HepG2 (cell line): Measurements from ENCODE around the gene PDE4D. TPM values are rescaled to one million over a fixed set of nuclear protein-coding genes. Genes with fewer than 3 reads are reported as not detected.

Experiments
- ATAC-seq: fragments of 200-7000 bp; cut with Tn5 transposase; 3 replicates; pipeline ENCODE4 v1.9.1; 2020; ENCODE audit warnings: mild to moderate bottlenecking, moderate library complexity
- BruUV-seq: library from RNA; stranded (reverse); fragments of 400-500 nt; replicated peaks from 2 replicates; lab custom pipeline; 2021; lab: Mats Ljungman, UMichigan
- CTCF ChIA-PET: fragments of 300-600 bp; formaldehyde crosslinking; extraction: SDS; loops from one replicate; lab custom pipeline; 2021; ENCODE audit warnings: low total read pairs, inconsistent platforms, low intra/inter-chr PET ratio; lab: Yijun Ruan, JAX
- POLR2A ChIA-PET: fragments of 350-600 bp; sonication (Branson Sonifier 250); formaldehyde crosslinking; loops from one replicate; lab custom pipeline; 2020; ENCODE audit warnings: antibody characterized with exemption, inconsistent platforms; lab: Yijun Ruan, JAX
- DNase-seq: peaks from one replicate; pipeline ENCODE4 v3.0.0-alpha.2; 2015; ENCODE audit warnings: low spot score
- FAIRE-seq: peaks from 3 replicates; lab custom pipeline; 2011; peaks lifted over from hg19 to GRCh38; lab: Jason Lieb, UNC
- H2AFZ ChIP-seq: one replicate; pipeline ENCODE4 v1.6.1; 2011; ENCODE audit warnings: low read length, inconsistent platforms
- H3K27ac ChIP-seq: fragments of 300-600 bp; 3 replicates; pipeline ENCODE4 v1.8.0; 2011; ENCODE audit warnings: mixed run types, mild to moderate bottlenecking, mixed read lengths, low read length, inconsistent platforms; ENCODE audit not compliant: insufficient read depth; ENCODE audit errors: extremely low read length
- H3K27me3 ChIP-seq, 2 experiments: fragments of 200-600 bp in 1 of 2; 2 replicates in 1 of 2; 3 replicates in 1 of 2; pipeline versions ENCODE4 v1.6.0 to v1.8.0; 2011; ENCODE audit warnings: low read length in 2 of 2, mild to moderate bottlenecking in 2 of 2, moderate library complexity in 2 of 2, inconsistent platforms in 1 of 2; ENCODE audit not compliant: insufficient read depth in 2 of 2, control insufficient read depth in 1 of 2
- H3K36me3 ChIP-seq, 2 experiments: fragments of 200-600 bp in 1 of 2; replicated peaks in 1 of 2; 2 replicates in 1 of 2; 3 replicates in 1 of 2; pipeline versions ENCODE4 v1.5.1 to v1.8.0; 2011; ENCODE audit warnings: low read length in 2 of 2, inconsistent platforms in 1 of 2; ENCODE audit not compliant: insufficient read depth in 2 of 2, control insufficient read depth in 1 of 2
- H3K4me1 ChIP-seq: 2 replicates; pipeline ENCODE4 v1.5.1; 2012; ENCODE audit warnings: low read length, inconsistent platforms; ENCODE audit not compliant: insufficient read depth
- H3K4me2 ChIP-seq: 2 replicates; pipeline ENCODE4 v1.6.0; 2011; ENCODE audit warnings: low read depth, low read length, inconsistent platforms
- H3K4me3 ChIP-seq, 3 experiments: fragments of 200-600 bp in 1 of 3; sonication (generic), shearing (Covaris generic) in 1 of 3; replicated peaks in 1 of 3; 2 replicates each; pipeline ENCODE4 v1.5.1; 2011 to 2016; ENCODE audit warnings: low read length in 3 of 3, inconsistent platforms in 2 of 3, low read depth in 2 of 3, mild to moderate bottlenecking in 2 of 3, control low read depth in 1 of 3, mixed read lengths in 1 of 3; ENCODE audit not compliant: insufficient read depth in 1 of 3
- H3K79me2 ChIP-seq: one replicate; pipeline ENCODE4 v1.6.1; 2011; ENCODE audit warnings: low read length, inconsistent platforms; ENCODE audit not compliant: insufficient read depth
- H3K9ac ChIP-seq: 2 replicates; pipeline ENCODE4 v1.6.0; 2011; ENCODE audit warnings: mild to moderate bottlenecking, low read depth, low read length, inconsistent platforms; ENCODE audit not compliant: insufficient read depth
- H3K9me3 ChIP-seq: 2 replicates; pipeline ENCODE4 v1.5.1; 2012; ENCODE audit warnings: mild to moderate bottlenecking, low read length
- H4K20me1 ChIP-seq: 2 replicates; pipeline ENCODE4 v1.6.0; 2011; ENCODE audit warnings: inconsistent platforms, mild to moderate bottlenecking, low read length, moderate library complexity; ENCODE audit not compliant: insufficient read depth
- ATM ChIP-seq: fragments of 450-650 bp; IDR thresholded peaks from 2 replicates; pipeline ENCODE4 v1.7.1; 2017; ENCODE audit warnings: mild to moderate bottlenecking, borderline replicate concordance
- ATRX ChIP-seq: sonication (generic); formaldehyde crosslinking; IDR thresholded peaks from 2 replicates; pipeline ENCODE4 v1.4.0; 2020; ENCODE audit warnings: missing genetic modification reagents, borderline replicate concordance
- KLF9 ChIP-seq: IDR thresholded peaks from 2 replicates; pipeline ENCODE4 v1.6.1; 2016; ENCODE audit warnings: low read depth
- MEIS2 ChIP-seq: sonication (generic); formaldehyde crosslinking; IDR thresholded peaks from 2 replicates; pipeline ENCODE4 v1.9.0; 2021; ENCODE audit warnings: mild to moderate bottlenecking, missing genetic modification reagents
- RORA ChIP-seq: sonication (generic); formaldehyde crosslinking; IDR thresholded peaks from 2 replicates; pipeline ENCODE4 v1.5.0; 2020; ENCODE audit warnings: mild to moderate bottlenecking, missing genetic modification reagents, moderate library complexity
- SOX13 ChIP-seq, 3 experiments: fragments of 450-650 bp in 1 of 3; sonication (generic) in 1 of 3; formaldehyde crosslinking in 1 of 3; IDR thresholded peaks in 2 of 3; conservative IDR thresholded peaks in 1 of 3; 2 replicates each; pipeline versions ENCODE4 v1.5.0 to v1.6.1; 2016 to 2020; ENCODE audit warnings: antibody characterized with exemption in 1 of 3, mild to moderate bottlenecking in 1 of 3, missing compliant biosample characterization in 1 of 3, missing genetic modification reagents in 1 of 3, moderate library complexity in 1 of 3
- SRSF1 ChIP-seq: fragments of 200-400 bp; formaldehyde crosslinking; optimal IDR thresholded peaks from 2 replicates; pipeline ENCODE3; 2017; ENCODE audit warnings: mild to moderate bottlenecking, low read depth, low read length, moderate library complexity
- TCF7 ChIP-seq: sonication (generic); IDR thresholded peaks from 2 replicates; pipeline ENCODE4 v1.6.1; 2016; ENCODE audit warnings: antibody characterized with exemption, low read depth
- ZNF225 ChIP-seq: sonication (generic); formaldehyde crosslinking; IDR thresholded peaks from 2 replicates; pipeline ENCODE4 v1.4.0; 2020; ENCODE audit warnings: mild to moderate bottlenecking, missing genetic modification reagents
- ZNF660 ChIP-seq: sonication (generic); formaldehyde crosslinking; IDR thresholded peaks from 2 replicates; pipeline ENCODE4 v1.5.1; 2020; ENCODE audit warnings: mild to moderate bottlenecking, low read depth, missing genetic modification reagents, borderline replicate concordance
- ZNF737 ChIP-seq: sonication (generic); formaldehyde crosslinking; IDR thresholded peaks from 2 replicates; pipeline ENCODE4 v1.5.0; 2020; ENCODE audit warnings: missing genetic modification reagents, mild to moderate bottlenecking, borderline replicate concordance
- WGBS: methylation state at CpG from one replicate; pipeline ENCODE4 v1.1.6; 2017; ENCODE audit warnings: low lambda C conversion rate; 5-methylcytosine and 5-hydroxymethylcytosine counted together
- in situ Hi-C: cut with HindIII; loops from 2 replicates; pipeline ENCODE4 v1.10.0; 2017; ENCODE audit warnings: low pct_unique_long_range_greater_than_20kb; ENCODE audit not compliant: extremely low pct_ligation_motif_present
- intact Hi-C: fragments of 100-400 bp; cut with micrococcal nuclease; formaldehyde crosslinking; loops from one replicate; pipeline ENCODE4 v1.10.0; 2022; ENCODE audit not compliant: unreplicated experiment
- polyA plus RNA-seq, 8 experiments: library from polyadenylated mRNA; depleted of rRNA in 3 of 8; stranded (reverse) in 7 of 8; unstranded in 1 of 8; fragments of >200 nt; fragmentation: Illumina TruSeq in 4 of 8; extraction: Trizol in 4 of 8; gene quantifications; 2 replicates each; pipeline versions ENCODE4 v1.2.1 to v1.2.3, GENCODE V29; 2011 to 2016; ENCODE audit warnings: low read depth in 4 of 8, missing spikeins in 1 of 8, mixed read lengths in 1 of 8; ENCODE audit not compliant: insufficient read depth in 1 of 8
- total RNA-seq, 5 experiments: library from RNA; depleted of rRNA; stranded (reverse); fragments of >200 nt; fragmentation: Illumina TruSeq; extraction: Trizol; gene quantifications; 2 replicates each; pipeline ENCODE4 v1.2.3, GENCODE V29; 2016; ENCODE audit warnings: low read depth in 1 of 5
- TF ChIP-seq, protein P1 (sequence below), 2 experiments: sonication (generic) in 1 of 2; formaldehyde crosslinking in 1 of 2; IDR thresholded peaks; 2 replicates each; pipeline versions ENCODE4 v1.5.1 to v1.6.1; 2011 to 2020; ENCODE audit warnings: borderline replicate concordance in 1 of 2, low read depth in 1 of 2, low read length in 1 of 2, mild to moderate bottlenecking in 1 of 2, missing genetic modification reagents in 1 of 2, moderate library complexity in 1 of 2
- TF ChIP-seq, protein P2 (sequence below): sonication (generic); formaldehyde crosslinking; conservative IDR thresholded peaks from 2 replicates; pipeline ENCODE4 v1.4.0; 2020; ENCODE audit warnings: missing genetic modification reagents
- TF ChIP-seq, protein P3 (sequence below): sonication (generic); formaldehyde crosslinking; IDR thresholded peaks from 2 replicates; pipeline ENCODE4 v1.8.1; 2022; ENCODE audit warnings: low read depth, mild to moderate bottlenecking, missing genetic modification reagents

PDE4D gene
- total and polyA plus RNA-seq, 2 of the 13 experiments (the other 11 are each of a cell fraction or from before 2014, with no cell fraction given): 7.0 to 12.2 TPM

DNA sequence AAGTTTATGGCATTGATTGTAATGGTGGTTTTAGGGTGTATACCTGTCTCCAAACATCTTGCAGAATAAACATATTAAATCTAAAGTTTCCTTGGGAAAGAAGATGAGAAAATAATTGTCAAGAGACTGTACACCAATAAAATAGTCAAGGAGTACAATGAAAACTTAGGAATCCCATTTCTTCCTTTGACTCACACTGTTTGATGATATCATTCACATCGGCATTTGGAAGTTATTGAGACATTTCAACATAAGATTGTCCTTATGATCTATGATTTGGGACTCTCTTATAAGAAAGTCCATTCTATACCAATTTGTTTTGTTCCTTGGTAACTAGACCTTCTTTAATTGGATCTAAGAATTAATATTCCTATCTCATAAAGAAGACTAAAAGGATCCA lies 828.0 kb downstream of the PDE4D start:
- Histone ChIP-seq H3K79me2 (no peaks in the 10 kb centered on the region), H3K4me2 (no peak overlapping the region), H3K4me3 (no peak overlapping the region), H3K27me3 (no peaks in the 10 kb centered on the region), H4K20me1 (no peaks in the 10 kb centered on the region), H2AFZ (no peak overlapping the region), H3K36me3 (no peaks in the 10 kb centered on the region), H3K27ac (no peak overlapping the region), H3K9me3 (no peaks in the 10 kb centered on the region), H3K9ac (no peak overlapping the region), H3K4me1 (peaks cover 61% of the 10 kb centered on the region)
- TF ChIP-seq KLF9 (CRISPR knock-in tag) (no peak), ZNF660 (CRISPR knock-in tag) (no peak), ATM (no peak), ZNF225 (CRISPR knock-in tag) (no peak), MEIS2 (CRISPR knock-in tag) (no peak), ZNF737 (CRISPR knock-in tag) (no peak), TCF7 (no peak), RORA (CRISPR knock-in tag) (no peak), SOX13 (IDR thresholded peaks at IDR 0.05) (no peak), SOX13 (CRISPR knock-in tag; conservative IDR thresholded peaks at IDR 0.05 in 1 of 2, IDR thresholded peaks at IDR 0.05 in 1 of 2) (no peak), ATRX (CRISPR knock-in tag) (no peak), SRSF1 (no peak)
- TF ChIP-seq, protein P1, sequence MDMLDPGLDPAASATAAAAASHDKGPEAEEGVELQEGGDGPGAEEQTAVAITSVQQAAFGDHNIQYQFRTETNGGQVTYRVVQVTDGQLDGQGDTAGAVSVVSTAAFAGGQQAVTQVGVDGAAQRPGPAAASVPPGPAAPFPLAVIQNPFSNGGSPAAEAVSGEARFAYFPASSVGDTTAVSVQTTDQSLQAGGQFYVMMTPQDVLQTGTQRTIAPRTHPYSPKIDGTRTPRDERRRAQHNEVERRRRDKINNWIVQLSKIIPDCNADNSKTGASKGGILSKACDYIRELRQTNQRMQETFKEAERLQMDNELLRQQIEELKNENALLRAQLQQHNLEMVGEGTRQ (IDR thresholded peaks at IDR 0.05; ENCODE audit: low read depth, low read length): no peak
- TF ChIP-seq, protein P1 (CRISPR knock-in tag; IDR thresholded peaks at IDR 0.05; ENCODE audit: borderline replicate concordance): no peak
- TF ChIP-seq, protein P2, sequence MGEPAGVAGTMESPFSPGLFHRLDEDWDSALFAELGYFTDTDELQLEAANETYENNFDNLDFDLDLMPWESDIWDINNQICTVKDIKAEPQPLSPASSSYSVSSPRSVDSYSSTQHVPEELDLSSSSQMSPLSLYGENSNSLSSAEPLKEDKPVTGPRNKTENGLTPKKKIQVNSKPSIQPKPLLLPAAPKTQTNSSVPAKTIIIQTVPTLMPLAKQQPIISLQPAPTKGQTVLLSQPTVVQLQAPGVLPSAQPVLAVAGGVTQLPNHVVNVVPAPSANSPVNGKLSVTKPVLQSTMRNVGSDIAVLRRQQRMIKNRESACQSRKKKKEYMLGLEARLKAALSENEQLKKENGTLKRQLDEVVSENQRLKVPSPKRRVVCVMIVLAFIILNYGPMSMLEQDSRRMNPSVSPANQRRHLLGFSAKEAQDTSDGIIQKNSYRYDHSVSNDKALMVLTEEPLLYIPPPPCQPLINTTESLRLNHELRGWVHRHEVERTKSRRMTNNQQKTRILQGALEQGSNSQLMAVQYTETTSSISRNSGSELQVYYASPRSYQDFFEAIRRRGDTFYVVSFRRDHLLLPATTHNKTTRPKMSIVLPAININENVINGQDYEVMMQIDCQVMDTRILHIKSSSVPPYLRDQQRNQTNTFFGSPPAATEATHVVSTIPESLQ (CRISPR knock-in tag): no peak
- TF ChIP-seq, protein P3, sequence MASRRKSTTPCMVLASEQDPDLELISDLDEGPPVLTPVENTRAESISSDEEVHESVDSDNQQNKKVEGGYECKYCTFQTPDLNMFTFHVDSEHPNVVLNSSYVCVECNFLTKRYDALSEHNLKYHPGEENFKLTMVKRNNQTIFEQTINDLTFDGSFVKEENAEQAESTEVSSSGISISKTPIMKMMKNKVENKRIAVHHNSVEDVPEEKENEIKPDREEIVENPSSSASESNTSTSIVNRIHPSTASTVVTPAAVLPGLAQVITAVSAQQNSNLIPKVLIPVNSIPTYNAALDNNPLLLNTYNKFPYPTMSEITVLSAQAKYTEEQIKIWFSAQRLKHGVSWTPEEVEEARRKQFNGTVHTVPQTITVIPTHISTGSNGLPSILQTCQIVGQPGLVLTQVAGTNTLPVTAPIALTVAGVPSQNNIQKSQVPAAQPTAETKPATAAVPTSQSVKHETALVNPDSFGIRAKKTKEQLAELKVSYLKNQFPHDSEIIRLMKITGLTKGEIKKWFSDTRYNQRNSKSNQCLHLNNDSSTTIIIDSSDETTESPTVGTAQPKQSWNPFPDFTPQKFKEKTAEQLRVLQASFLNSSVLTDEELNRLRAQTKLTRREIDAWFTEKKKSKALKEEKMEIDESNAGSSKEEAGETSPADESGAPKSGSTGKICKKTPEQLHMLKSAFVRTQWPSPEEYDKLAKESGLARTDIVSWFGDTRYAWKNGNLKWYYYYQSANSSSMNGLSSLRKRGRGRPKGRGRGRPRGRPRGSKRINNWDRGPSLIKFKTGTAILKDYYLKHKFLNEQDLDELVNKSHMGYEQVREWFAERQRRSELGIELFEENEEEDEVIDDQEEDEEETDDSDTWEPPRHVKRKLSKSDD (CRISPR knock-in tag): no peak
- ATAC-seq (no peak), FAIRE-seq (no peak), DNase-seq (no peak)
- ChIA-PET CTCF (no interaction called here), POLR2A (no interaction called here)
- intact Hi-C loops (no loop called here), in situ Hi-C loops (no loop called here)
- no TSS peak for BruUV-seq
- 88% methylated on average over 1 of the region's 1 CpG for WGBS
